Sigmoid colon (tissue), 7 donors: ENCODE measurements around the gene ZCCHC10. TPM values are rescaled to one million over a fixed set of nuclear protein-coding genes. Genes with fewer than 3 reads are reported as not detected.

Experiments used
- DNase-seq: peaks from one replicate; pipeline ENCODE4 v3.0.0-alpha.2; 2019
- H3K27ac ChIP-seq, 4 donors: fragments of 200-600 bp; sonication (generic); one replicate each; pipeline ENCODE4 v1.5.1; 2016 to 2019; ENCODE audit warnings: mild to moderate bottlenecking in 1 of 4
- H3K27me3 ChIP-seq, 3 donors: fragments of 200-600 bp; sonication (generic); one replicate each; pipeline ENCODE4 v1.5.1; 2019; ENCODE audit warnings: mild to moderate bottlenecking in 1 of 3
- H3K36me3 ChIP-seq, 4 donors: fragments of 200-600 bp; sonication (generic); one replicate each; pipeline ENCODE4 v1.5.1; 2016 to 2019
- H3K4me1 ChIP-seq, 4 donors: fragments of 200-600 bp; sonication (generic); one replicate each; pipeline ENCODE4 v1.5.1; 2017 to 2019
- H3K4me3 ChIP-seq, 4 donors: fragments of 200-600 bp; sonication (generic); one replicate each; pipeline ENCODE4 v1.5.1; 2017 to 2019; ENCODE audit warnings: mild to moderate bottlenecking in 2 of 4, moderate library complexity in 1 of 4
- H3K9me3 ChIP-seq, 4 donors: fragments of 200-600 bp in 3 of 4; sonication (generic) in 3 of 4; one replicate each; pipeline versions ENCODE4 v1.5.1 to v1.6.1; 2013 to 2019
- EP300 ChIP-seq, 4 donors: sonication (generic); formaldehyde crosslinking; IDR thresholded peaks; one replicate each; pipeline ENCODE4 v1.6.1; 2017; ENCODE audit warnings: antibody characterized with exemption in 4 of 4
- POLR2A ChIP-seq, 2 donors: fragments of 450-650 bp; IDR thresholded peaks; one replicate each; pipeline ENCODE4 v1.6.1; 2016; ENCODE audit warnings: antibody characterized with exemption in 2 of 2, mild to moderate bottlenecking in 2 of 2, moderate library complexity in 2 of 2
- POLR2AphosphoS5 ChIP-seq, 4 donors: sonication (generic); formaldehyde crosslinking; IDR thresholded peaks; one replicate each; pipeline ENCODE4 v1.6.1; 2017; ENCODE audit warnings: antibody characterized with exemption in 4 of 4
- WGBS, 2 donors: extraction: QIAGEN DNeasy Blood & Tissue Kit; methylation state at CpG; one replicate each; pipeline ENCODE4 v1.1.7; 2013; 5-methylcytosine and 5-hydroxymethylcytosine counted together
- intact Hi-C: fragments of 100-400 bp; cut with DNase I; formaldehyde crosslinking; loops from one replicate; pipeline ENCODE4 v1.15.1; 2023
- polyA plus RNA-seq, 3 donors: library from polyadenylated mRNA; stranded (reverse); fragments of 200-250 nt; gene quantifications; one replicate each; pipeline ENCODE4 v1.2.3, GENCODE V29; 2013
- total RNA-seq, 4 donors: library from RNA; depleted of rRNA; stranded (reverse); fragments of >200 nt; gene quantifications; one replicate each; pipeline ENCODE4 v1.1.0, GENCODE V29; 2016
- TF ChIP-seq, protein P1 (sequence below), 4 experiments: fragments of 450-650 bp in 3 of 4; fragments of 200-600 bp in 1 of 4; IDR thresholded peaks; one replicate each; pipeline ENCODE4 v1.5.1; 2016 to 2019; ENCODE audit warnings: antibody characterized with exemption in 4 of 4, mild to moderate bottlenecking in 3 of 4, moderate library complexity in 2 of 4
- donor health status: healthy with polysubstance abuse.
- donor health status: Bipolar disorder and iron deficiency.
- donor health status: healthy.

Gene ZCCHC10
- total and polyA plus RNA-seq, 7 donors, result 15.0 to 57.1 (median 18.9) TPM

DNA sequence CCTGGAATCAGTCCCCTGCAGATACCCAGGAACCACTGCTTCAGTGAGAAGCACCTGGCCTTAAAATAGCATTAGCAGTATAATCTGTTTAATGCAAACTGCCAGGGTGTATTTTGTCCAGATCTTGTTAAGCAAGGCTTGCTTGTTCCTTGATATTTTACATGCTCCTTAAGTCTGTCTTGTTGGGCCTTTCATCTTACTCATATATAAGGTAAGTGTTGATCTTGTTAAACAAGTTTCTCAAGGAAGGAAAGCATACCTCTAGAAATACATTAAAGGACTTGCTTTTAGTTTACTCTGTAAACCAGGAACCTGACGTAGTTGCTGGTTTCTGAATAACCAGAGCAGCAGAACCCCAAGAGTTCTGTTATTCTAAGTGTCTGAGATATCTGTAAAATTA is 39.1 kb upstream of the ZCCHC10 start:
- intact Hi-C loops, result no loop called here

DNA sequence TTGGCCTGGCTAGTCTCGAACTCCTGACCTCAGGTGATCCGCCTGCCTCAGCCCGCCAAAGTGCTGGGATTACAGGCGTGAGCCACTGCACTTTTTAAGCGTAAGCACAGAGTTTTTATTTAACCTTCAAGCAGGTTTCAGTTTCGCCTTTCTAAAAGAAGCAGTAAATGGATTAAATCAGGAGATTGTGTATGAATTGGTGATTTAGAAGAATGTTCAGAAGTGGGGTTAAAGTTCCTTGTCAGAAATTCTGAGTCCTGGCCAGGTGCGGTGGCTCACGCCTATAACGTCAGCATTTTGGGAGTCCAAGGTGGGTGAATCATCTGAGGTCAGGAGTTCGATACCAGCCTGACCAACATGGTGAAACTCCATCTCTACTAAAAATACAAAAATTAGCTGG is 37.6 kb upstream of the ZCCHC10 start:
- Histone ChIP-seq H3K4me1 (peaks cover 0 to 38% (median 18%) of the 10 kb centered on the region in 4 donors), H3K27ac (no peak overlapping the region), H3K27me3 (no peaks in the 10 kb centered on the region), H3K4me3 (no peak overlapping the region), H3K9me3 (no peaks in the 10 kb centered on the region), H3K36me3 (peaks cover 0 to 23% (median 0%) of the 10 kb centered on the region in 4 donors)
- 74 to 79% methylated on average over 10 of the region's 10 CpGs for WGBS, 2 donors
- intact Hi-C loops, result no loop called here
- no peak for TF ChIP-seq POLR2AphosphoS5 (IDR thresholded peaks at IDR 0.05)
- TF ChIP-seq POLR2A (IDR thresholded peaks at IDR 0.05), result no peak
- TF ChIP-seq, protein P1, sequence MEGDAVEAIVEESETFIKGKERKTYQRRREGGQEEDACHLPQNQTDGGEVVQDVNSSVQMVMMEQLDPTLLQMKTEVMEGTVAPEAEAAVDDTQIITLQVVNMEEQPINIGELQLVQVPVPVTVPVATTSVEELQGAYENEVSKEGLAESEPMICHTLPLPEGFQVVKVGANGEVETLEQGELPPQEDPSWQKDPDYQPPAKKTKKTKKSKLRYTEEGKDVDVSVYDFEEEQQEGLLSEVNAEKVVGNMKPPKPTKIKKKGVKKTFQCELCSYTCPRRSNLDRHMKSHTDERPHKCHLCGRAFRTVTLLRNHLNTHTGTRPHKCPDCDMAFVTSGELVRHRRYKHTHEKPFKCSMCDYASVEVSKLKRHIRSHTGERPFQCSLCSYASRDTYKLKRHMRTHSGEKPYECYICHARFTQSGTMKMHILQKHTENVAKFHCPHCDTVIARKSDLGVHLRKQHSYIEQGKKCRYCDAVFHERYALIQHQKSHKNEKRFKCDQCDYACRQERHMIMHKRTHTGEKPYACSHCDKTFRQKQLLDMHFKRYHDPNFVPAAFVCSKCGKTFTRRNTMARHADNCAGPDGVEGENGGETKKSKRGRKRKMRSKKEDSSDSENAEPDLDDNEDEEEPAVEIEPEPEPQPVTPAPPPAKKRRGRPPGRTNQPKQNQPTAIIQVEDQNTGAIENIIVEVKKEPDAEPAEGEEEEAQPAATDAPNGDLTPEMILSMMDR (IDR thresholded peaks at IDR 0.05), result no peak
- TF ChIP-seq EP300 (IDR thresholded peaks at IDR 0.05), result no peak
- no peak for DNase-seq

More for the DNA sequence above, 39.1 kb upstream of the ZCCHC10 start:
- H3K27ac ChIP-seq, result peak overlapping the region in 2 of 4 donors; percentile 11 to 40
- H3K4me1 ChIP-seq, result peaks cover 0 to 38% (median 17%) of the 10 kb centered on the region in 4 donors
- 21 to 68% methylated on average over 1 of the region's 1 CpG for whole genome bisulfite sequencing, 2 donors
- no peak for DNase-seq
- no peaks in the 10 kb centered on the region for H3K9me3 ChIP-seq
- TF ChIP-seq, protein P1 (IDR thresholded peaks at IDR 0.05), result no peak
- TF ChIP-seq POLR2AphosphoS5 (IDR thresholded peaks at IDR 0.05) (no peak), POLR2A (IDR thresholded peaks at IDR 0.05) (no peak), EP300 (IDR thresholded peaks at IDR 0.05) (no peak)
- H3K27me3 ChIP-seq, result no peaks in the 10 kb centered on the region
- no peak overlapping the region for H3K4me3 ChIP-seq
- peaks cover 0 to 38% (median 5%) of the 10 kb centered on the region in 4 donors for H3K36me3 ChIP-seq

- no peaks in the 10 kb centered on the region for H3K27me3 ChIP-seq
- H3K27ac ChIP-seq, result no peak overlapping the region
- no peaks in the 10 kb centered on the region for H3K9me3 ChIP-seq
- 56 to 77% methylated on average over 1 of the region's 1 CpG for WGBS, 2 donors
- peaks cover 0 to 48% (median 31%) of the 10 kb centered on the region in 4 donors for H3K4me1 ChIP-seq
- no peak for TF ChIP-seq POLR2AphosphoS5 (IDR thresholded peaks at IDR 0.05)
- no peak for TF ChIP-seq POLR2A (IDR thresholded peaks at IDR 0.05)
- no peak for TF ChIP-seq EP300 (IDR thresholded peaks at IDR 0.05)
- TF ChIP-seq, protein P1 (IDR thresholded peaks at IDR 0.05), result no peak
- DNase-seq, result no peak
- H3K4me3 ChIP-seq, result no peak overlapping the region
- intact Hi-C loops, result no loop called here
- peaks cover 0 to 6% (median 0%) of the 10 kb centered on the region in 4 donors for H3K36me3 ChIP-seq
These were observed 35.9 kb upstream of the ZCCHC10 start for GRCh38 chr5:133062276-133062675.

DNA sequence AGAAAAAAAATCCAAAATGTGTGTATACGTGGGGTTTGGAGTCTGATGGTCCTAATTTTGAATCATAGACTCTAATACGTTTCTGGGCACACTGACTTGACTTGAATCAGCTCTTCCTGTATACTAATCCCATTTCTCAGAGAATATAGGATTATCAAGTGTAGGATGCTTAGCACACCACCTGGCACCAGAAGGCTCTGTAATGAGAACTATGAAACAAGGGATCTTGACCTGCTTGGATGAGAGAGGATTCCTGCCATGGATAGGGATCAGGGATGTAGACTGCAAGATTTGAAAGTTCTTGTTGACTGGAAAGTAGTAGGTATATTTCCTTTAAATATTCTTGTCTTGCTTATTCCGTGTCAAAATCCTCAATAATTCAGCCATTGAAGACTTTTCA is 33.3 kb upstream of the ZCCHC10 start:
- intact Hi-C loops, result loop anchor here (10.0 kb wide), 1 partner anchor 195 kb away; the partner anchor contains the start of genes GDF9 and UQCRQ

More for the DNA sequence above, 33.3 kb upstream of the ZCCHC10 start:
- 86 to 87% methylated on average over 3 of the region's 3 CpGs for WGBS, 2 donors
- Histone ChIP-seq H3K27me3 (no peaks in the 10 kb centered on the region), H3K4me3 (no peak overlapping the region), H3K36me3 (no peaks in the 10 kb centered on the region), H3K9me3 (no peaks in the 10 kb centered on the region), H3K27ac (no peak overlapping the region), H3K4me1 (peaks cover 0 to 37% (median 27%) of the 10 kb centered on the region in 4 donors)
- no peak for DNase-seq
- TF ChIP-seq, protein P1 (IDR thresholded peaks at IDR 0.05), result no peak
- TF ChIP-seq EP300 (IDR thresholded peaks at IDR 0.05), result no peak
- no peak for TF ChIP-seq POLR2A (IDR thresholded peaks at IDR 0.05)
- TF ChIP-seq POLR2AphosphoS5 (IDR thresholded peaks at IDR 0.05), result no peak
